Neural cell (in vitro differentiated cells): ENCODE data around the gene SUN5. TPM values are rescaled to one million over a fixed set of nuclear protein-coding genes. Genes with fewer than 3 reads are reported as not detected.

Experiments used
- H2AFZ ChIP-seq: fragments of 200-600, 300-800 bp; sonication (generic), shearing (Covaris generic); 2 replicates; pipeline ENCODE4 v1.6.0; 2014; ENCODE audit warnings: low read depth, mild to moderate bottlenecking, antibody characterized with exemption, low read length, moderate library complexity
- H3F3A ChIP-seq: fragments of 200-600 bp; shearing (Covaris generic); 2 replicates; pipeline ENCODE4 v1.6.1; 2016; ENCODE audit warnings: mild to moderate bottlenecking, moderate library complexity, mixed read lengths, antibody characterized with exemption, low read length; ENCODE audit not compliant: insufficient read depth, poor library complexity, severe bottlenecking
- H3K27ac ChIP-seq: fragments of 200-600, 300-800 bp; sonication (generic), shearing (Covaris generic); 2 replicates; pipeline ENCODE4 v1.5.1; 2014; ENCODE audit warnings: mild to moderate bottlenecking, low read length, moderate library complexity
- H3K27me3 ChIP-seq: fragments of 300-800, 200-600 bp; sonication (generic), shearing (Covaris generic); 2 replicates; pipeline ENCODE4 v1.6.0; 2014; ENCODE audit warnings: mild to moderate bottlenecking, low read depth, low read length, moderate library complexity; ENCODE audit not compliant: insufficient read depth
- H3K36me3 ChIP-seq: fragments of 300-800, 200-600 bp; sonication (generic), shearing (Covaris generic); 2 replicates; pipeline ENCODE4 v1.5.1; 2014; ENCODE audit warnings: mild to moderate bottlenecking, antibody characterized with exemption, low read length, moderate library complexity; ENCODE audit not compliant: insufficient read depth
- H3K4me2 ChIP-seq: fragments of 300-800, 200-600 bp; sonication (generic), shearing (Covaris generic); 2 replicates; pipeline ENCODE4 v1.6.0; 2014; ENCODE audit warnings: mild to moderate bottlenecking, low read length
- H3K4me3 ChIP-seq: fragments of 300-800, 200-600 bp; sonication (generic), shearing (Covaris generic); 2 replicates; pipeline ENCODE4 v1.5.1; 2014; ENCODE audit warnings: mild to moderate bottlenecking, low read length, moderate library complexity
- H3K79me2 ChIP-seq: fragments of 200-600 bp; shearing (Covaris generic); replicated peaks from 2 replicates; pipeline ENCODE4 v1.6.0; 2014; ENCODE audit warnings: mild to moderate bottlenecking, low read length, moderate library complexity; ENCODE audit not compliant: insufficient read depth
- H3K9ac ChIP-seq: fragments of 300-800, 200-600 bp; sonication (generic), shearing (Covaris generic); 2 replicates; pipeline ENCODE4 v1.6.1; 2016; ENCODE audit warnings: mild to moderate bottlenecking, low read length, mixed read lengths
- H3K9me2 ChIP-seq: fragments of 200-600 bp; shearing (Covaris generic); 2 replicates; pipeline ENCODE4 v1.6.1; 2016; ENCODE audit warnings: mild to moderate bottlenecking, low read length, mixed read lengths; ENCODE audit not compliant: insufficient read depth
- H3K9me3 ChIP-seq: fragments of 200-600, 300-800 bp; sonication (generic), shearing (Covaris generic); 2 replicates; pipeline ENCODE4 v1.6.1; 2016; ENCODE audit warnings: mild to moderate bottlenecking, mixed run types, low read length, moderate library complexity, mixed read lengths
- H4K20me1 ChIP-seq: fragments of 200-600 bp; shearing (Covaris generic); 2 replicates; pipeline ENCODE4 v1.6.1; 2016; ENCODE audit warnings: mild to moderate bottlenecking, mixed run types; ENCODE audit not compliant: insufficient read depth
- EP300 ChIP-seq: fragments of 450-650 bp; conservative IDR thresholded peaks from 2 replicates; pipeline ENCODE4 v1.6.1; 2014; ENCODE audit warnings: antibody characterized with exemption, mild to moderate bottlenecking, moderate library complexity; ENCODE audit not compliant: poor library complexity, severe bottlenecking
- EZH2 ChIP-seq: fragments of 200-600, 300-800 bp; shearing (Covaris generic), sonication (generic); IDR thresholded peaks from 2 replicates; pipeline ENCODE4 v1.6.1; 2014; ENCODE audit warnings: antibody characterized with exemption, low read length, borderline replicate concordance, mild to moderate bottlenecking; ENCODE audit not compliant: insufficient read depth, poor library complexity, severe bottlenecking
- MXI1 ChIP-seq: fragments of 450-650 bp; conservative IDR thresholded peaks from 2 replicates; pipeline ENCODE4 v1.6.1; 2014; ENCODE audit warnings: antibody characterized with exemption, mild to moderate bottlenecking; ENCODE audit not compliant: poor library complexity, severe bottlenecking
- POLR2AphosphoS5 ChIP-seq: IDR thresholded peaks from 2 replicates; pipeline ENCODE4 v1.6.1; 2012
- RAD21 ChIP-seq: fragments of 450-650 bp; conservative IDR thresholded peaks from 2 replicates; pipeline ENCODE4 v1.6.1; 2014; ENCODE audit warnings: antibody characterized with exemption, mild to moderate bottlenecking, moderate library complexity
- SMC3 ChIP-seq: fragments of 450-650 bp; conservative IDR thresholded peaks from 2 replicates; pipeline ENCODE4 v1.6.1; 2014; ENCODE audit warnings: antibody characterized with exemption, mild to moderate bottlenecking, moderate library complexity; ENCODE audit not compliant: poor library complexity
- TAF1 ChIP-seq: IDR thresholded peaks from 2 replicates; pipeline ENCODE4 v1.6.1; 2012; ENCODE audit warnings: low read depth
- polyA plus RNA-seq: library from polyadenylated mRNA; depleted of rRNA; stranded (reverse); fragments of >200 nt; gene quantifications from 2 replicates; pipeline ENCODE4 v1.2.3, GENCODE V29; 2014
- TF ChIP-seq, protein P1 (sequence below): fragments of 450-650 bp; IDR thresholded peaks from 2 replicates; pipeline ENCODE4 v1.5.1; 2014; ENCODE audit warnings: antibody characterized with exemption, mild to moderate bottlenecking, moderate library complexity; ENCODE audit not compliant: poor library complexity, severe bottlenecking
- TF ChIP-seq, protein P2 (sequence below): IDR thresholded peaks from 2 replicates; pipeline ENCODE4 v1.6.1; 2012; ENCODE audit warnings: borderline replicate concordance

Gene SUN5
- polyA plus RNA-seq, 1 donor from 2014 or later: not detected

DNA sequence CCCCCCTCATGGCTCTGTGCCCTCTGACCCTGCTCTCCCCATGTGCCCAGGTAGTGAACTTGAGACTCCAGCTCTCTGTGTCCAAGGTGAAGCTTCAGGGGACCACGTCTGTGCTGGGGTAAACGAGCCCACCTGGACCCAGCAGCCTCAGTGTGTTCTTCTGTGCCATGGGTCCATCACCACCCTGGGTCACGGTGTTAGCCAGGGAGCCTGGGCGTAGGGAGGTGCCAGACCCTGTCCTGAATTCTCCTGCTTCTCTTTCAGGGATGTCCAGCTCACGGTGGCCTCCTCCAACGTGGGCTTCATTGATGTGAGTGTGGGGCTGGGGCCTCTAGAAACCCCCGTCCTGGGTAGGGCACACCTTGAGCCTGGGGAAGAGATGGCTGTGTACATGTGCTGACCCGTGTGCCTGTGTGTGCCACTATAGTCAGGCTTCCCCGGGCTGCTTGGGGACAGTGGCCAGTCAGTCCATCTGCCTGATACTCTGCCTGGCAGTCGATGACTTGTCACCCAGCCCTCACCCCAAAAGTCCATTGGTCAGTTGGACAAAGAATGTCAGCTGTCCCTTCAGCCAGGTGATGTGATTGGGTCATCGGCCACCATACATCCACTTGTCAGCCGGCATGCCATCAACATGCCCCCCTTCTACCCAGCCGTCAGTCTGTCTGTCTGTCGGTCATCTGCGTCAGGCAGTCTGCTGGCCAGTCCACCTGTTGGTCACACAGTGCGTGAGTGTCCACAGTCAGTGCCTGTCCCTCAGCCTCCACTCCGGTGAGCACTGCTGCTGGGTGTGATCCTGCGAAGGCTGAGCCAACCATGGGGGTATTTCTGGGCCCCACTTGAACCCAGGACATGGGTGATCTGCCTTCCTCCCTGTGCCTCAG is 16.3 kb upstream of the SUN5 start:
- no peaks in the 10 kb centered on the region for H3K79me2 ChIP-seq

DNA sequence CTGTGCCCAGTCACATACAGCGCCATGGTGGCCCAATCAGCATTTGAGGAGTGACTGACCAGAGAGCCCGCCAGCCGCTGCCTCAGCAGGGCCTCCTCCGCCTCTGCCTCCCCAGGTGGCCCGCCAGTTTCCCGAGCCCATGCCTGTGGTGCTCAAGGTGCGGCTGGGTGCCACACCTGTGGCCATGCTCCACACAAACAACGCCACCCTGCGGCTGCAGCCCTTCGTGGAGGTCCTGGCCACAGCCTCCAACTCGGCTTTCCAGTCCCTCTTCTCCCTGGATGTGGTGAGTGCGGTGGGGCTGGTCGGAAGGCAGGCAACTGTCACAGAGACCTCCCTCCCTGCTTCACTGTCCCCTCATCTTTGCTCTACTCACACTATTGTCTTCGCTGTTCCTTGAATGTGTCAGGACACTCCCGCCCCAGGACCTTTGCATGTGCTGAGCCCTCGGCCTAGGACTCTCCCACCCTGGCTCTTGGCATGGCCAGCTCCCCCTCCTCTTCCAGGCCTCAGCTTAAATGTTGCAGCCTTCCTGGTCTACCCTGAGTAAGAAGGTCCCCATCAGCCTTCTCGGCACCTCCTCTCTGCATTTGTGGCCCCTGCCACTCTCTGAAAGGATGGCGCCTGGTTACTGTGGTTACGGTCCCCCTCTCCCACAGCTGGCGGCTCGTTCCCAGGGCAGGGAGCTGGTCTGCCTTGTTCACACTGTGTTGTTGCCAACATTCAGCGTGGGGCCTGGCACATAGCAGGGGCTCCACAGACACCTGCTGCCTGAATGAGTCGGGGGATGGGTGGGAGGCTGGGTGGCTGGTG is 15.4 kb upstream of the SUN5 start:
- Histone ChIP-seq H3K9ac (no peak overlapping the region), H3K9me2 (no peaks in the 10 kb centered on the region), H3K27me3 (no peaks in the 10 kb centered on the region), H3K4me3 (no peak overlapping the region), H3K4me2 (no peak overlapping the region), H3K27ac (no peak overlapping the region), H2AFZ (no peak overlapping the region), H3F3A (no peaks in the 10 kb centered on the region), H3K36me3 (no peaks in the 10 kb centered on the region), H4K20me1 (no peaks in the 10 kb centered on the region), H3K9me3 (no peaks in the 10 kb centered on the region), H3K79me2 (no peaks in the 10 kb centered on the region)
- TF ChIP-seq EP300 (no peak), POLR2AphosphoS5 (no peak), MXI1 (no peak), TAF1 (no peak), EZH2 (no peak)
- TF ChIP-seq, protein P1, sequence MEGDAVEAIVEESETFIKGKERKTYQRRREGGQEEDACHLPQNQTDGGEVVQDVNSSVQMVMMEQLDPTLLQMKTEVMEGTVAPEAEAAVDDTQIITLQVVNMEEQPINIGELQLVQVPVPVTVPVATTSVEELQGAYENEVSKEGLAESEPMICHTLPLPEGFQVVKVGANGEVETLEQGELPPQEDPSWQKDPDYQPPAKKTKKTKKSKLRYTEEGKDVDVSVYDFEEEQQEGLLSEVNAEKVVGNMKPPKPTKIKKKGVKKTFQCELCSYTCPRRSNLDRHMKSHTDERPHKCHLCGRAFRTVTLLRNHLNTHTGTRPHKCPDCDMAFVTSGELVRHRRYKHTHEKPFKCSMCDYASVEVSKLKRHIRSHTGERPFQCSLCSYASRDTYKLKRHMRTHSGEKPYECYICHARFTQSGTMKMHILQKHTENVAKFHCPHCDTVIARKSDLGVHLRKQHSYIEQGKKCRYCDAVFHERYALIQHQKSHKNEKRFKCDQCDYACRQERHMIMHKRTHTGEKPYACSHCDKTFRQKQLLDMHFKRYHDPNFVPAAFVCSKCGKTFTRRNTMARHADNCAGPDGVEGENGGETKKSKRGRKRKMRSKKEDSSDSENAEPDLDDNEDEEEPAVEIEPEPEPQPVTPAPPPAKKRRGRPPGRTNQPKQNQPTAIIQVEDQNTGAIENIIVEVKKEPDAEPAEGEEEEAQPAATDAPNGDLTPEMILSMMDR: no peak
- TF ChIP-seq, protein P2, sequence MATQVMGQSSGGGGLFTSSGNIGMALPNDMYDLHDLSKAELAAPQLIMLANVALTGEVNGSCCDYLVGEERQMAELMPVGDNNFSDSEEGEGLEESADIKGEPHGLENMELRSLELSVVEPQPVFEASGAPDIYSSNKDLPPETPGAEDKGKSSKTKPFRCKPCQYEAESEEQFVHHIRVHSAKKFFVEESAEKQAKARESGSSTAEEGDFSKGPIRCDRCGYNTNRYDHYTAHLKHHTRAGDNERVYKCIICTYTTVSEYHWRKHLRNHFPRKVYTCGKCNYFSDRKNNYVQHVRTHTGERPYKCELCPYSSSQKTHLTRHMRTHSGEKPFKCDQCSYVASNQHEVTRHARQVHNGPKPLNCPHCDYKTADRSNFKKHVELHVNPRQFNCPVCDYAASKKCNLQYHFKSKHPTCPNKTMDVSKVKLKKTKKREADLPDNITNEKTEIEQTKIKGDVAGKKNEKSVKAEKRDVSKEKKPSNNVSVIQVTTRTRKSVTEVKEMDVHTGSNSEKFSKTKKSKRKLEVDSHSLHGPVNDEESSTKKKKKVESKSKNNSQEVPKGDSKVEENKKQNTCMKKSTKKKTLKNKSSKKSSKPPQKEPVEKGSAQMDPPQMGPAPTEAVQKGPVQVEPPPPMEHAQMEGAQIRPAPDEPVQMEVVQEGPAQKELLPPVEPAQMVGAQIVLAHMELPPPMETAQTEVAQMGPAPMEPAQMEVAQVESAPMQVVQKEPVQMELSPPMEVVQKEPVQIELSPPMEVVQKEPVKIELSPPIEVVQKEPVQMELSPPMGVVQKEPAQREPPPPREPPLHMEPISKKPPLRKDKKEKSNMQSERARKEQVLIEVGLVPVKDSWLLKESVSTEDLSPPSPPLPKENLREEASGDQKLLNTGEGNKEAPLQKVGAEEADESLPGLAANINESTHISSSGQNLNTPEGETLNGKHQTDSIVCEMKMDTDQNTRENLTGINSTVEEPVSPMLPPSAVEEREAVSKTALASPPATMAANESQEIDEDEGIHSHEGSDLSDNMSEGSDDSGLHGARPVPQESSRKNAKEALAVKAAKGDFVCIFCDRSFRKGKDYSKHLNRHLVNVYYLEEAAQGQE: no peak

More for the DNA sequence above, 16.3 kb upstream of the SUN5 start:
- TF ChIP-seq SMC3 (no peak), POLR2AphosphoS5 (no peak), EP300 (no peak), MXI1 (no peak), EZH2 (no peak), TAF1 (no peak), RAD21 (no peak)
- TF ChIP-seq, protein P1: no peak
- TF ChIP-seq, protein P2: no peak
- Histone ChIP-seq H3K4me2 (no peak overlapping the region), H3K9ac (no peak overlapping the region), H3K4me3 (no peak overlapping the region), H3K27me3 (no peaks in the 10 kb centered on the region), H3K27ac (no peak overlapping the region), H4K20me1 (no peaks in the 10 kb centered on the region), H3K9me3 (no peaks in the 10 kb centered on the region), H2AFZ (no peak overlapping the region), H3F3A (no peaks in the 10 kb centered on the region), H3K9me2 (no peaks in the 10 kb centered on the region), H3K36me3 (no peaks in the 10 kb centered on the region)
